Fibroblast of lung (primary cell): ENCODE results near the gene CYP24A1. TPM values are rescaled to one million over a fixed set of nuclear protein-coding genes. Genes with fewer than 3 reads are reported as not detected.
A peak's percentile ranks its signal among the peaks of the same experiment; 100 is the strongest.

Experiments used
- DNase-seq, 2 donors: peaks; one replicate each; pipeline versions ENCODE4 v3.0.0 to v3.0.0-alpha.2; 2010; ENCODE audit warnings: low read depth in 2 of 2
- H2AFZ ChIP-seq: 2 replicates; pipeline ENCODE4 v1.5.1; 2012; ENCODE audit warnings: low read length, control low read depth, inconsistent platforms
- H3K27ac ChIP-seq: 2 replicates; pipeline ENCODE4 v1.5.1; 2011; ENCODE audit warnings: low read length, control low read depth; ENCODE audit not compliant: insufficient read depth
- H3K27me3 ChIP-seq: 2 replicates; pipeline ENCODE4 v1.5.1; 2011; ENCODE audit warnings: mild to moderate bottlenecking, low read length; ENCODE audit not compliant: control insufficient read depth, insufficient read depth
- H3K36me3 ChIP-seq: 2 replicates; pipeline ENCODE4 v1.5.1; 2011; ENCODE audit warnings: low read length; ENCODE audit not compliant: control insufficient read depth, insufficient read depth
- H3K4me1 ChIP-seq: 2 replicates; pipeline ENCODE4 v1.5.1; 2011; ENCODE audit warnings: low read length; ENCODE audit not compliant: control insufficient read depth, insufficient read depth; ENCODE audit errors: extremely low read depth
- H3K4me2 ChIP-seq: 2 replicates; pipeline ENCODE4 v1.5.1; 2011; ENCODE audit warnings: low read length, control low read depth; ENCODE audit not compliant: insufficient read depth; ENCODE audit errors: extremely low read depth
- H3K4me3 ChIP-seq, 4 experiments: fragments of 200-600 bp in 1 of 4; sonication (generic) in 1 of 4; replicated peaks in 1 of 4; 2 replicates each; pipeline ENCODE4 v1.5.1; 2011 to 2016; ENCODE audit warnings: low read length in 4 of 4, low read depth in 3 of 4, mild to moderate bottlenecking in 3 of 4, control low read depth in 2 of 4, inconsistent platforms in 1 of 4, mixed read lengths in 1 of 4; ENCODE audit not compliant: insufficient read depth in 1 of 4; ENCODE audit errors: control extremely low read depth in 1 of 4
- H3K79me2 ChIP-seq: 2 replicates; pipeline ENCODE4 v1.5.1; 2012; ENCODE audit warnings: mild to moderate bottlenecking, low read length, inconsistent platforms; ENCODE audit not compliant: control insufficient read depth, insufficient read depth
- H3K9ac ChIP-seq: 2 replicates; pipeline ENCODE4 v1.5.1; 2011; ENCODE audit warnings: mild to moderate bottlenecking, low read length, control low read depth; ENCODE audit not compliant: insufficient read depth
- H3K9me3 ChIP-seq: 2 replicates; pipeline ENCODE4 v1.5.1; 2012; ENCODE audit warnings: low read depth, low read length; ENCODE audit not compliant: control insufficient read depth, insufficient read depth
- H4K20me1 ChIP-seq: 2 replicates; pipeline ENCODE4 v1.5.1; 2011; ENCODE audit warnings: low read length; ENCODE audit not compliant: control insufficient read depth, insufficient read depth; ENCODE audit errors: extremely low read depth
- EZH2 ChIP-seq: IDR thresholded peaks from 2 replicates; pipeline ENCODE4 v1.5.1; 2012; ENCODE audit warnings: low read length, control low read depth, mild to moderate bottlenecking; ENCODE audit errors: missing control alignments
- polyA plus RNA-seq, 2 donors: library from polyadenylated mRNA; depleted of rRNA in 1 of 2; stranded (reverse) in 1 of 2; unstranded in 1 of 2; fragments of >200 nt; gene quantifications; 2 replicates each; pipeline ENCODE4 v1.2.1, GENCODE V29; 2011 to 2012; ENCODE audit warnings: missing spikeins in 1 of 2
- total RNA-seq: library from RNA; depleted of rRNA; stranded (reverse); fragments of >200 nt; gene quantifications from 2 replicates; pipeline ENCODE4 v1.2.1, GENCODE V29; 2014
- TF ChIP-seq, protein P1 (sequence below), 2 donors: IDR thresholded peaks in 1 of 2; conservative IDR thresholded peaks in 1 of 2; 1 replicate in 1 of 2; 2 replicates in 1 of 2; pipeline ENCODE4 v1.5.1; 2011 to 2012; ENCODE audit warnings: low read length in 2 of 2, control low read depth in 1 of 2, inconsistent platforms in 1 of 2, low read depth in 1 of 2, mild to moderate bottlenecking in 1 of 2

The CYP24A1 gene
- total and polyA plus RNA-seq, 2 donors (not counting 1 experiment from before 2014, with no cell fraction given), result not detected

DNA sequence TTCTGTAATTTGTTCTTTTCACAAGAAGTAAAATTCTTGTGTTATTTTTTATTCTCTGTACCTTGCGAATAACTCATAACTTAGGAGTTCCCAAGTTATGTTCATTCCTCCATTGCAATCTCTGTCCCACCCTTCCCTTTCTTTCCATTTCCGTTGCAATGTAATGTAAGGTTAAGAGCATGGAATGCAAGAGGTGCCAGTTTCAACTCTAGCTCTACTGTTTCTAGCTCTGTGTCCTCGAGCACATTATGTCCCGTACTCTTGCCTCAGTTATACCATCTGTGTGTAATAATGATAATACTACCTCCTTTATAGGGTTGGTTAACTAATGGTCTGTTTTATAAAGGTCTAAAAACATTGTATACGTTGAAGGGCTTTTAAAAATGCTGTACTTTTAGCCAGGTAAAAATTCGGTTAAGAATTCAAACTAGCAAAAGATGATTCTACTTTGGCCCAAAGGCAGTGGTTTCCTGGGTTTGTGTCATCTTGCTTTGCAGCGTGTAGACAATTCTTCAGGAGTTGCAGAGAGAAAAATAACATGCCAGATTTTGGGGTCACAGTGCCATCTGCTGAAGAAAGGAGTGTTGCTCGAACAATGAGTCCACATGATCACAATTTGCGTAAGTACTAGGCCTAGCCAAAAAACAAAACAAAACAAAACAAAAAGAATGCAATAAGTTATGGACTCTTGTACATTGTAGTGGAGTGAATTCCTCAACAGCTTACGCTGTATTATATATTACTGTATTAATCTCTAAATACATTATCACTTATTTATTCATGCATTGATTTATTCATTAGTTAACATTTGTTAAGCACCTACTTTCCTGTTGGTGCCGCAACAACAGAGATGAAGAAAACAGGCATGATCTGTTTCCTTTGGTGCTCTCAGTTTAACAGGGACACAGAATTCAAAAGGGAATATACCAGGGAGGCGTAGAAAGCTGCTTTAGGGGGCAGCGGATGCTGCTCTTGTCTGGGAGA, 24.1 kb upstream of the CYP24A1 start:
- Histone ChIP-seq H3K4me1 (no peaks in the 10 kb centered on the region), H3K79me2 (no peaks in the 10 kb centered on the region), H3K27ac (no peak overlapping the region), H2AFZ (no peak overlapping the region), H3K9me3 (no peaks in the 10 kb centered on the region), H3K9ac (no peak overlapping the region), H3K36me3 (no peaks in the 10 kb centered on the region), H3K4me2 (no peak overlapping the region), H3K4me3 (no peak overlapping the region), H3K27me3 (no peaks in the 10 kb centered on the region), H4K20me1 (no peaks in the 10 kb centered on the region)
- no peak for TF ChIP-seq EZH2
- TF ChIP-seq, protein P1, sequence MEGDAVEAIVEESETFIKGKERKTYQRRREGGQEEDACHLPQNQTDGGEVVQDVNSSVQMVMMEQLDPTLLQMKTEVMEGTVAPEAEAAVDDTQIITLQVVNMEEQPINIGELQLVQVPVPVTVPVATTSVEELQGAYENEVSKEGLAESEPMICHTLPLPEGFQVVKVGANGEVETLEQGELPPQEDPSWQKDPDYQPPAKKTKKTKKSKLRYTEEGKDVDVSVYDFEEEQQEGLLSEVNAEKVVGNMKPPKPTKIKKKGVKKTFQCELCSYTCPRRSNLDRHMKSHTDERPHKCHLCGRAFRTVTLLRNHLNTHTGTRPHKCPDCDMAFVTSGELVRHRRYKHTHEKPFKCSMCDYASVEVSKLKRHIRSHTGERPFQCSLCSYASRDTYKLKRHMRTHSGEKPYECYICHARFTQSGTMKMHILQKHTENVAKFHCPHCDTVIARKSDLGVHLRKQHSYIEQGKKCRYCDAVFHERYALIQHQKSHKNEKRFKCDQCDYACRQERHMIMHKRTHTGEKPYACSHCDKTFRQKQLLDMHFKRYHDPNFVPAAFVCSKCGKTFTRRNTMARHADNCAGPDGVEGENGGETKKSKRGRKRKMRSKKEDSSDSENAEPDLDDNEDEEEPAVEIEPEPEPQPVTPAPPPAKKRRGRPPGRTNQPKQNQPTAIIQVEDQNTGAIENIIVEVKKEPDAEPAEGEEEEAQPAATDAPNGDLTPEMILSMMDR (conservative IDR thresholded peaks at IDR 0.05 in 1 of 2, IDR thresholded peaks at IDR 0.05 in 1 of 2; ENCODE audit: low read depth in 1 of 2, low read length in 2 of 2), result peak; percentile 34 to 41
- DNase-seq, result peak; percentile 60 to 74

DNA sequence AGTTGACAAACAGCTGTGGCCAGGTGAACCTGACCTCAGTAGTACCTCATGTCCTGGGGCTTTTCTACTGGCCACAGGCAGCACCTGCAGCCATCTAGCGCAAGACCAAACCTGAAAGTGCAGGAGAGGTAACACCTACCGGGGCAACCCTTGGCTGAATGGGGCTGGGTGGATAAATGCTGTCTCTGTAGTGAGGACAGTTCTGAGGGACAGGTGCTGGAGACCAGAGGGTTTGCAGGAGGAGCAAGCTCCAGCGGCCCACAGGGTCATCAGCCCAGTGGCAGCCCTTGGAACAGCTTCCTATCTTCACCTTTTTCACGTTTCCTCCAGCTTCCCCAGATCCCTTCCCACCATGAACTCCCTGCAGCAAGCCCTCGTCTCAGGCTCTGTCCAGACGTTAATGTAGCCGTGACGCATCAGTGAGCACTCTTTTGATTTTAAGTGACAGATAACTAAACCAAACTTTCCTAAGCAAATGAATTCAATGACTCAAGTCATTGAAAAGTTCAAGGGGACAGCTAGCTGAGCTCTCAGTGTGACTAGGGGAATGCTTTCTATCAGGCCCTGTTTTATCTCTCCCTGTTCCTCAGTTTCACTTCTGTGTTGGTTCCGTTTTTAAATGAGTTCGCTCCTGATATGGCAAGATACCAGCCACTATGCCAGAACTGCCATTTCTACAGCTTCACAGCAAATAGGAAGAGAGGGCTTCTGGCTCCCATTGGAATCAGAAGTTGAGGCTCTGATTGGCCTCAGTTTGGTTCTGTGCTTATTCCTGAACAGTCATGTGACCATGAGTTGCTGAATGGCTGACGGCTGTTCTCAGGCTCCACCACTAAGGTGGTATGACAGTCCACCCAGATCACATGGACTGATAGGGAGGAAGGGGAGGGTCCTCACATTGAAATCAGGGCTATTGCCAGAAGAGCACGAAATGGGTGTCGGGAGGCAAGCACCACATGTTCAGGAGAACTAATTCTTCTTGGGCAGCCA, 22.0 kb upstream of the CYP24A1 start:
- Histone ChIP-seq H2AFZ (no peak overlapping the region), H4K20me1 (no peaks in the 10 kb centered on the region), H3K4me3 (no peak overlapping the region), H3K9ac (no peak overlapping the region), H3K27me3 (no peaks in the 10 kb centered on the region), H3K79me2 (no peaks in the 10 kb centered on the region), H3K27ac (no peak overlapping the region), H3K9me3 (no peaks in the 10 kb centered on the region), H3K36me3 (no peaks in the 10 kb centered on the region), H3K4me2 (no peak overlapping the region), H3K4me1 (no peaks in the 10 kb centered on the region)
- no peak for DNase-seq
- TF ChIP-seq, protein P1 (conservative IDR thresholded peaks at IDR 0.05 in 1 of 2, IDR thresholded peaks at IDR 0.05 in 1 of 2; ENCODE audit: low read depth in 1 of 2, low read length in 2 of 2), result no peak
- TF ChIP-seq EZH2, result no peak
